ENCODE data around the gene SLC7A1. TPM values are rescaled to one million over a fixed set of nuclear protein-coding genes. Genes with fewer than 3 reads are reported as not detected.
A peak's percentile ranks its signal among the peaks of the same experiment; 100 is the strongest.

The SLC7A1 gene
- total RNA-seq, 2 donors from 2014 or later: 19.1 to 35.3 TPM

DNA sequence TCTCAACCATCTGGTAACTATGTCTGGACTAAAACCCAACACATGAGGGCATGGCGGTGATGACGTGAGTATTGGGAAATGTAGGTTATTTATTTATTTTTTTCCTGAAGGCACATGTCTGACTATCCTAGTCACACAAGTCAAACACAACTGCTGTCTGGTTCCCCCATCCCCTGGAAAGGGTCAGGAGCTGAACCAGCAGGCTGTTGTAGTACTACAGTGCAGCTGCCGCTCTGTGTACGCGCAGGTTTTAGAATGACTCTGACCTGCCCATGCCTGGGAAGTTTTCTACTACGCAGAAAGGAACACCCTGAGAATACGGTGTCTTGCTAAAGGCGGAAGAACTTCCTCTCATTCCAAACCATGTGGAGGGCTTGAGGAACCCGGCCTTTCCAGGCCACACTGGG lies 1.2 kb downstream of the SLC7A1 start:
- intact Hi-C loops (cut with DNase I): loop anchor here (10.0 kb wide), 1 partner anchor 520 kb away; no protein-coding TSS in a partner anchor
- H3K36me3 ChIP-seq: no peaks in the 10 kb centered on the region
- TF ChIP-seq POLR2A (IDR thresholded peaks at IDR 0.05) (peak; percentile 56), CTCF (IDR thresholded peaks at IDR 0.05) (no peak), POLR2AphosphoS5 (IDR thresholded peaks at IDR 0.05) (peak; percentile 48)
- H3K27ac ChIP-seq: peak overlapping the region; percentile 65 to 82
- H3K4me3 ChIP-seq: peak overlapping the region; percentile 64 to 85
- H3K27me3 ChIP-seq (replicated peaks; ENCODE audit: insufficient read depth): no peaks in the 10 kb centered on the region
- H3K4me1 ChIP-seq (replicated peaks): no peaks in the 10 kb centered on the region
- peak; percentile 44 for DNase-seq (ENCODE audit: low spot score)
- 11% methylated on average over 9 of the region's 9 CpGs for WGBS
- H3K9me3 ChIP-seq: no peaks in the 10 kb centered on the region

DNA sequence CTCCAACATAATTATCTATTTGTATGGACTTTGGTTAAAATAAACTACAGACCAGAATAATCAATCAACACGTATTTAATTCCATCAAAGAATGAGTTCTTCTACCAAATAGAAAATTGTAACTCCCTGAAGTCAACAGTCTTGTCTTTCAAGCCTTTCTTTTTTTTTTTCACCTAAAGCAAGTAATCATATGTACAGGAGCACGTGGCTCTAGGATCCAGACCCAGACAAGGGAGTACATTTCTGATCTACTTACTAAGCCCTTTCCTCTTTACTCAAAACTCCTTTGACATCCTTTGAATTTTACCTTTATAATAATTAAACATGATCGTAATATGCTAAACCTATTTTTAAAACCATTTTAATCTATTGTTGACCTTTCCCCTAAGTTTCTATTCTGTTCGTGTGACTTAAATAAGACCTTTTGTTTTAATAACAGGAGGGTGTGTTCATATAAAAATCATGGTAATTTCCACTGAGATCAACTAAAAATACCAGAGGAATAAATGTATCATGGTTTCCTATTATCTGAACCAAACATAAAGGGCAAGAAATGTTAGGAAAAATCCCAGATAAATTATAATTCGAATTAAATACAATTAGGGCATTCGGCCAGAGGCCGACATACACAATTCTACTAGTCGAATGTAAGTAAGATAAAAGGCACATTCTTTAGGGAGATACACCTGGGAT lies 1.7 kb downstream of the SLC7A1 start:
- Histone ChIP-seq H3K4me3 (peak overlapping the region in 1 of 2 donors; percentile 64), H3K4me1 (replicated peaks) (peaks cover 2% of the 10 kb centered on the region), H3K27me3 (replicated peaks; ENCODE audit: insufficient read depth) (no peaks in the 10 kb centered on the region), H3K27ac (peak overlapping the region in 1 of 2 donors; percentile 82), H3K9me3 (no peaks in the 10 kb centered on the region), H3K36me3 (no peaks in the 10 kb centered on the region)
- TF ChIP-seq POLR2AphosphoS5 (IDR thresholded peaks at IDR 0.05): no peak
- no peak for TF ChIP-seq POLR2A (IDR thresholded peaks at IDR 0.05)
- no peak for TF ChIP-seq CTCF (IDR thresholded peaks at IDR 0.05)
- no peak for DNase-seq (ENCODE audit: low spot score)
- 65% methylated on average over 8 of the region's 8 CpGs for WGBS
- intact Hi-C loops (cut with DNase I): loop anchor here (10.0 kb wide), 1 partner anchor 521 kb away; no protein-coding TSS in a partner anchor

DNA sequence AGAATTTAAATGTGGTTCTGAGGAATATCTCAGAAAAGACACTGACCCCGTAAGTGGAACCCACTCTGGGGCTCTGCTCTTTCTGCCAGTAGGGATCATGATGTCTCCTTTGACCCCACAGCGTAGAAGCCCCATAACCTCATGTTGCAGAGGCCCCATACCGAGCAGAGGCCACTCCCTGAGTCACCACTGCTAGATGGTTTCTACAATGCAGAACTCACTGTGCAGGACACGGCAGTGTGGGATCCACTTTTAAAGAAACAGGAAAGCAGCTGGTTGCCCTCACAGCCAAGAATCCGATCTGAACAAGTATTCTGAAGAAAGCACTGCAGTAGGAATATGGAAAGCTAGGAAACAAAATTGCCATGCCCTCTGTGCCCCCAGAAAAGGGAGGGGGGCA lies 4.2 kb downstream of the SLC7A1 start:
- no peak for TF ChIP-seq CTCF (IDR thresholded peaks at IDR 0.05)
- TF ChIP-seq POLR2AphosphoS5 (IDR thresholded peaks at IDR 0.05): no peak
- no peak for TF ChIP-seq POLR2A (IDR thresholded peaks at IDR 0.05)
- H3K27me3 ChIP-seq (replicated peaks; ENCODE audit: insufficient read depth): no peaks in the 10 kb centered on the region
- no peak for DNase-seq (ENCODE audit: low spot score)
- no peak overlapping the region for H3K4me3 ChIP-seq
- 82% methylated on average over 5 of the region's 5 CpGs for WGBS
- H3K4me1 ChIP-seq (replicated peaks): peaks cover 2% of the 10 kb centered on the region
- no peaks in the 10 kb centered on the region for H3K36me3 ChIP-seq
- no peak overlapping the region for H3K27ac ChIP-seq
- intact Hi-C loops (cut with DNase I): loop anchor here (10.0 kb wide), 1 partner anchor 523 kb away; no protein-coding TSS in a partner anchor
- no peaks in the 10 kb centered on the region for H3K9me3 ChIP-seq

DNA sequence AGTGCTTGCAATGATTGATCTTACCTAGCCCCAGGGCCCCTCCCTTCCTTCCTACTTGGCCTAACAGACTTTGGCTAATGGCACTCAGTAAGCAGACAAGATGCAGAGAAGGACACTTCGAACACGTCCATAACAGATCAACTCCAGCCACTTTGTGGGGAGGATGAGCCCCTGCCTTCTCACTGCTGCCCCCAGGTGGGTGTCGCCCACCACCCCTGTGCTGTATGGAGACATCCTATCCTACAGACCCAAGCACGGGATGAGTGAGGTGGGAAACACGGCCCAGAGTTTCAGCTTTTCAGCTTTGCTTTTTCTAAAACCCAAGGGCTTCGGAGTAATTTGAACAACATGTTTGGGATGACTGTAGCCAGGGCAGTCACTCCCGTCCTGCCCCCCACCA lies 5.5 kb downstream of the SLC7A1 start:
- H3K27me3 ChIP-seq (replicated peaks; ENCODE audit: insufficient read depth): no peaks in the 10 kb centered on the region
- 74% methylated on average over 7 of the region's 7 CpGs for WGBS
- intact Hi-C loops (cut with DNase I): loop anchor here (5.0 to 10.0 kb wide), 2 partner anchors 73 to 525 kb away; no protein-coding TSS in a partner anchor
- peaks cover 8% of the 10 kb centered on the region for H3K4me1 ChIP-seq (replicated peaks)
- no peaks in the 10 kb centered on the region for H3K36me3 ChIP-seq
- no peak for DNase-seq (ENCODE audit: low spot score)
- no peak overlapping the region for H3K4me3 ChIP-seq
- peak overlapping the region; percentile 23 to 54 for H3K27ac ChIP-seq
- no peak for TF ChIP-seq CTCF (IDR thresholded peaks at IDR 0.05)
- no peak for TF ChIP-seq POLR2A (IDR thresholded peaks at IDR 0.05)
- TF ChIP-seq POLR2AphosphoS5 (IDR thresholded peaks at IDR 0.05): no peak
- no peaks in the 10 kb centered on the region for H3K9me3 ChIP-seq

DNA sequence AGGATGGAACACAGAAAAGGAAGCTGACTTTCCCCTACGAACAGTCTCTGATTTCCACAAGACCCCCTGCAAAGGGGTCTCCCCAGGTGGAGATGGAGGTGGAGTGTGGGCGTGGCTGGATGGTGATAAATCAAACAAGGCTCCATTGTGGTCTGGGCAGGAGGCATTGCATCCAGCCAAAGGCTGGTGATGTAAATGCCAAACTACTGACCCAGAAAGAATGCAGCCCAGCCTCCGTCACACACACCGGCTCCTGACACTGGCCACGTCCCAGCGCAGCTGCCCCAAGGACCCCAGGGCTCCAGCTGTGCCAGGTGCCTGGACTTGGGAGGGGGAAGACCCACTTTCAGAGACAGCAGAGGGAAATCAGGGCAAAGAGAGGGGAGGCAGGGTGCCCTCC lies 6.3 kb downstream of the SLC7A1 start:
- intact Hi-C loops (cut with DNase I): loop anchor here (5.0 kb wide), 1 partner anchor 72 kb away; no protein-coding TSS in a partner anchor
- Histone ChIP-seq H3K4me3 (no peak overlapping the region), H3K36me3 (no peaks in the 10 kb centered on the region), H3K27ac (peak overlapping the region; percentile 23 to 54), H3K27me3 (replicated peaks; ENCODE audit: insufficient read depth) (no peaks in the 10 kb centered on the region), H3K9me3 (no peaks in the 10 kb centered on the region), H3K4me1 (replicated peaks) (peaks cover 8% of the 10 kb centered on the region)
- 43% methylated on average over 6 of the region's 6 CpGs for WGBS
- DNase-seq (ENCODE audit: low spot score): no peak
- no peak for TF ChIP-seq POLR2A (IDR thresholded peaks at IDR 0.05)
- TF ChIP-seq CTCF (IDR thresholded peaks at IDR 0.05): no peak
- no peak for TF ChIP-seq POLR2AphosphoS5 (IDR thresholded peaks at IDR 0.05)
